Subcutaneous adipose tissue (tissue), 4 donors: ENCODE results near the gene METTL15. TPM values are rescaled to one million over a fixed set of nuclear protein-coding genes. Genes with fewer than 3 reads are reported as not detected.

Source experiments
- total RNA-seq, 4 donors: library from RNA; depleted of rRNA; stranded (reverse); fragments of >200 nt; gene quantifications; one replicate each; pipeline ENCODE4 v1.1.0, GENCODE V29; 2016
- TF ChIP-seq, protein P1 (sequence below): fragments of 450-650 bp; IDR thresholded peaks from one replicate; pipeline ENCODE4 v1.5.1; 2016; ENCODE audit warnings: low read depth, mild to moderate bottlenecking, control low read depth, antibody characterized with exemption, moderate library complexity

Gene METTL15
- total RNA-seq, 4 donors from 2014 or later: 10.7 to 12.8 (median 12.4) TPM

GRCh38 chr11:28342716-28343115 lies 234.5 kb downstream of the METTL15 start:
- TF ChIP-seq, protein P1, sequence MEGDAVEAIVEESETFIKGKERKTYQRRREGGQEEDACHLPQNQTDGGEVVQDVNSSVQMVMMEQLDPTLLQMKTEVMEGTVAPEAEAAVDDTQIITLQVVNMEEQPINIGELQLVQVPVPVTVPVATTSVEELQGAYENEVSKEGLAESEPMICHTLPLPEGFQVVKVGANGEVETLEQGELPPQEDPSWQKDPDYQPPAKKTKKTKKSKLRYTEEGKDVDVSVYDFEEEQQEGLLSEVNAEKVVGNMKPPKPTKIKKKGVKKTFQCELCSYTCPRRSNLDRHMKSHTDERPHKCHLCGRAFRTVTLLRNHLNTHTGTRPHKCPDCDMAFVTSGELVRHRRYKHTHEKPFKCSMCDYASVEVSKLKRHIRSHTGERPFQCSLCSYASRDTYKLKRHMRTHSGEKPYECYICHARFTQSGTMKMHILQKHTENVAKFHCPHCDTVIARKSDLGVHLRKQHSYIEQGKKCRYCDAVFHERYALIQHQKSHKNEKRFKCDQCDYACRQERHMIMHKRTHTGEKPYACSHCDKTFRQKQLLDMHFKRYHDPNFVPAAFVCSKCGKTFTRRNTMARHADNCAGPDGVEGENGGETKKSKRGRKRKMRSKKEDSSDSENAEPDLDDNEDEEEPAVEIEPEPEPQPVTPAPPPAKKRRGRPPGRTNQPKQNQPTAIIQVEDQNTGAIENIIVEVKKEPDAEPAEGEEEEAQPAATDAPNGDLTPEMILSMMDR: no peak

- TF ChIP-seq, protein P1: no peak
Measured at GRCh38 chr11:28343304-28344233, 235.4 kb downstream of the METTL15 start.

DNA sequence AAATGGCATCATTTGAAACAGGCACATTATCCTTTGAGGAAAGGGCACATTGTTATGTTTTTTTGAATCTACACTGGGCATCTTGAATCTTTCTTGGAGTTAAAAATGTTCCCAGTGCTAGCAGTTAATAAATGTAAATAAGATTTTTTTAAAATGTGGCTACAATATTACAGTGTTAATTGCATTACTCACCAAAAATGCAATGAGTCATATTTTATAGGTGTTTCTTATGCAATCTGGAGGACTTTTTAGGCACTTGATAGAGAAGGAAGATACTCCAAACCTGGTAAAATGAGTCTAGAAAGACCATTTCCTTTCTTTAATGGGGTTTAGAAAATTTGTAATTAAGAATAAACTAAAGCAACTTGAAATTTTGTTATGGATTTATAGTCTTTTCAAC lies 238.0 kb downstream of the METTL15 start:
- TF ChIP-seq, protein P1: no peak

DNA sequence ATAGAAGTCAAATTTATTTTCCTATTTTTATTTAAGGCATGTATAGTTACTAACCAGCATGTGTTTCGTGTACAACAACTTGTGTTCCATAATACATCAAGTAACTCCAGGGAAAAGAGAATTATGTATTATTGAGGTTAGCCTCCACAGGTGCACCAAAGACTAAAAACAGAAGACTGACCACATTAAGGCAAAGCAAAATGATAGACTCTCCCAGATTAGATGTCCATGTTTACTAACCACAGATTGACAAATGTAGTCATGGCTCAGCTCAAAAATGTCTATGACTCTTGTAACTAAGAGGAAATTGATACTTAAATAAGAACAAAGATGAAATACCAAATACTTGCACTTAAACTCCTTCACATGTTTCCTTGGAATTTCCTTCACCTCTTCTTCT lies 238.5 kb downstream of the METTL15 start:
- TF ChIP-seq, protein P1: no peak

DNA sequence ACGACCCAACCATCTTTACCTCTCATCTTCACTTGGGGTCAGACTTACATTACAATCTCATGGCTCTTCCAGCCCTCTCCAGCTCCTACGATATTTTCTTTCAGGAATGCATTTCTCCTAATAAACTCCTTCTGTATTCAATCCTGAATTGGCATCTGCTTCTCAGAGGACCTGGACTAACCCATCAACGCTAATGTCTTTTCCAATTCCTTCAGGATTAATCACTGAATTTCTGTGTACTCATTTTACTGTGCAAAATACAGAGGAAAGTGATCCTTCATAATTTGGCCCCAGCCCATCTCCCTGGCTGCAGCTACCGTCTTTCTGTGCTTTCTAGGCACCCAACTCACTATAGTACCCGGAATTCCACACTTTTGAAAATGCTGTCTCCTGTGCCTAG lies 239.2 kb downstream of the METTL15 start:
- TF ChIP-seq, protein P1: no peak

- TF ChIP-seq, protein P1: no peak
Measured at GRCh38 chr11:28350216-28350615, 242.0 kb downstream of the METTL15 start.

DNA sequence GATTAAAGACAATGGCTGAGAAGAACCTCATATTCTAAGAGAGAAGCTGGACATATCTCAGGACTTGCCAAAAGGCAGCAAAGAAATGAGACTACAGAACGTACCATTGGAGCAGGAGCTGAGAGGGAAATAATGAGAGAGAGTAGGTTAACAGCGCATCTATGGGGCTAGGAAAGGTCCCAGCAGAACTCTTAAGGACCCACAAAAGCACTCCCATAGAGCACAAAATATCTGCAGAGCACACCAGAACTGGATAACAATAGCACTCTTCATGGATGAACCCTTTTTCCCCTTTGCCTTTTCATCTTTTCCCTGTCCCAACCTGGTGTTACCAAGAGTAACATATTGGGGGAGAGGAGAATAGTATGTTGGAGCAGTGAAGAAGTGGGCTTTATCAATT lies 245.8 kb downstream of the METTL15 start:
- TF ChIP-seq, protein P1: no peak
